UCSD-AML1 (cell line): ENCODE results near the gene ETNK1.

Experiments
- DNase-seq: peaks from one replicate; lab custom pipeline; 2025; ENCODE audit not compliant: unreplicated experiment; lab: John Stamatoyannopoulos, UW

The ETNK1 gene

DNA sequence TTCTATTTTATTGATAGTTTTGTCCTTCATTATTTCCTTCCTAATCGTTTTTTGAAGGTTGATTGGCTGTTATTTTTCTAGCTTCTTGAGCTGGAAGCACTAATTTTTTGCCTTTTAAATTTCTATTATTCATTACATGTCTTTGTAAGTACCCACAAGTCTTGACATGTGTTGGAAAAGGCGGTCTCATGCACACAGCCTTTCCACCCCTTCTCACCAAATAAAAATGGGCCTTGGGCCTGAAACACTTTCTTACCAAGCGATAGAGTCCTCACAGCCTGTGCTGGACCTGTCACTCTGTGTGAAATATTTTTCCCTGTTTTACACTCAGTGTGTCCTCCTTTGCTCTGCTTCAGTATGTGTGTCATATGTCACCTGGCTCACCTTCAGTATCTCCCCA, 9.9 kb downstream of the ETNK1 start:
- no peak for DNase-seq

GRCh38 chr12:22635812-22636211, 10.8 kb downstream of the ETNK1 start:
- DNase-seq: no peak

DNA sequence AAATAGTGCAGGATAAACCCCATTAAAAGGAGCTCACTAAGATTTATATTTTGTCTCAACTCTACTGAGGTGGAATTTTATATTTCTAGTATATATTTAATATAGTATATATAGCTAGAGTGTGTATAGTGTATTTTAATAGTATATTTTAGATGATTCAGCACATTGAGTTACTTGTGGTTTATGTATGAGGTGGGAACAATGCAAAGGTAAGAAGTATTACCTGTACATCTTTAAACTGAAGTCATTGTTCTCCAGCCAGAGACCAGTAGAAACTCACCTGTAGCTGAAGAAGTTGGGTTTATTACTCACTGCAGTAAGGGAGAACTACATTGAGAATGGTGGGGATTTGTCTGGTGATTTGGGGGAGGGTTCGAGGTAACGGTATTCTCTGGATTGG, 15.9 kb downstream of the ETNK1 start:
- no peak for DNase-seq

- no peak for DNase-seq
These were observed 16.5 kb downstream of the ETNK1 start for GRCh38 chr12:22641353-22642053.

DNA sequence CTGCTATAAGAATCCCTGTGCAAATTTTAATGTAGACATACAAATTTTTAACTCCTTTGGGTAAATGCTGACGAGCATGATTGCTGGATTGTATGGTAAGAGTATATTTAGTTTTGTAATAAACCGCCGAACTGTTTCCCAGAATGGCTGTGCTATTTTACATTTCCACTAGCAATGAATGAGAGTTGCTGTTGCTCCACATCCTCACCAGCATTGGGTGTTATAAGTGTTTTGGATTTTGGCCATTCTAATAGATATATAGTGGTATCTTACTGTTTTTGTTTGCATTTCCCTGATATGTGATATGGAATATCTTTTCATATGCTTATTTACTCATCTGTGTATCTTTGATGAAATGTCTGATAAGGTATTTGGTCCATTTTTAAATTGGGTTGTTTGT, 23.7 kb downstream of the ETNK1 start:
- no peak for DNase-seq

GRCh38 chr12:22653075-22653474, 28.1 kb downstream of the ETNK1 start:
- DNase-seq: no peak

GRCh38 chr12:22653791-22654190, 28.8 kb downstream of the ETNK1 start:
- DNase-seq: no peak

- DNase-seq: no peak
These were observed 31.4 kb downstream of the ETNK1 start for GRCh38 chr12:22656376-22656775.

- no peak for DNase-seq
These were observed 31.9 kb downstream of the ETNK1 start for GRCh38 chr12:22656831-22657230.

- no peak for DNase-seq
These were observed 32.6 kb downstream of the ETNK1 start for GRCh38 chr12:22657538-22657937.

DNA sequence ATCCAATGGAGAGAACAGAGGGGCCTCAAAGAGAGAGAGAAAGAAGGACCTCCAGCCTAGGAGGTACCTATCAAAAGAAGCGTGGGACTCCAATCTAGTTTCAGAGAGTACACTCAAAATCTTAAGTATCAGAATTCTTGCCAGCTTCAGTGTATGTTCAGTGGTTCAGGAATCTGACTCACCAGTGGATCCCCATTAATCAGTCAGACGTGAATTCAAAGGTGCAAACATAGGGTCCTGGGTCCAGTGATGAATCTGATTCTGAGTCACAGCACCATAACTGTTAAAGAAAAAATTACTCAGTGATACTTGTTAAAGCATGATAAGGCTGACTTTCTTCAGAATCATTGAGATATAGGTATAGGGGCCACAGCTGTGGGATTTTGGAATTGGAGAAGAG, 33.2 kb downstream of the ETNK1 start:
- no peak for DNase-seq

- no peak for DNase-seq
These were observed 37.4 kb downstream of the ETNK1 start for GRCh38 chr12:22662356-22662755.

- no peak for DNase-seq
These were observed 40.5 kb downstream of the ETNK1 start for GRCh38 chr12:22665476-22665875.

DNA sequence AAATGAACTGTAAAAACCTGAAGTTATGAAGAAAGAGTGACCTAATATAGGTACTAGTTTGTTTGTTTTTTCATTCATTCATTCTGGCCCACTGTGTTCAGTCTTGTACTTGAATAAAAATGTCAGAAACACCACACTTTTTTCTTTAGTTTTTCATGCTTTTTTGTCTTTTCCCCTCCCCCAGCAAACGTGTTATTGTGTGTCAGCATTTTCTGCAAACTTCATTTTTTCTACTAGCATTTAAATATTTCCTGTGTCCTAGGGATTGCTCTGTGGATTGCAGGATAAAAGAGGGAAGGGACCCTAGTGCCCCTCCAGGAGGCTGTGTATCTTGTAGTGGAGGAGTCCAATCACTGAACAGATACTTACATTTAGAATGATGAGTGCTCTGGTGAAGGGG, 42.2 kb downstream of the ETNK1 start:
- no peak for DNase-seq

DNA sequence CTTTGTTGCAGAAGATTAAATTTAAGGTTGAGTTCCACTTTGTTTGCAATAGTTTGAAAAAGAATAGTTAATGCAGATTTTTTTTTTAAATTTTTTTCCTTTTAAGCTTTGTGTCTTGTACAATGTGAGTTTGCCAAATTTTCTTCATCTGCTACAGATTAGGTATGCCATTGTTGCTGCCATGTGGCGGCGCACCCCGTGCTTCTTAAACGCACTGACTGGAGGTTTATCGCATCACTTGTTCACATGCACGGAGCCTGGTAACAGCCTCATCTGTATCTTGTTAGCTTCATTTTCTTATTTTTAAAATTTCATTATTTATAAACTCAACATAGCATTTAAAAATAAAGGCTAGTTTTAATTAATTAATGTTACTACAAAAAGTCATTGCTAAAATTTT, 43.5 kb downstream of the ETNK1 start:
- no peak for DNase-seq

- no peak for DNase-seq
These were observed 45.8 kb downstream of the ETNK1 start for GRCh38 chr12:22670762-22671161.

- no peak for DNase-seq
These were observed 48.0 kb downstream of the ETNK1 start for GRCh38 chr12:22672951-22673350.

GRCh38 chr12:22677781-22678574, 53.0 kb downstream of the ETNK1 start:
- no peak for DNase-seq

- no peak for DNase-seq
These were observed 57.7 kb downstream of the ETNK1 start for GRCh38 chr12:22682663-22683062.

- DNase-seq: no peak
These were observed 58.2 kb downstream of the ETNK1 start for GRCh38 chr12:22683131-22683530.

- no peak for DNase-seq
These were observed 59.5 kb downstream of the ETNK1 start for GRCh38 chr12:22684140-22685118.
